Lung (tissue), 12 donors: ENCODE results near the gene JPH3. TPM values are rescaled to one million over a fixed set of nuclear protein-coding genes. Genes with fewer than 3 reads are reported as not detected.

Experiments used
- ATAC-seq: fragments of 200-7000 bp; cut with Tn5 transposase; one replicate; pipeline ENCODE4 v1.9.1; 2020; ENCODE audit warnings: moderate number of reproducible peaks; ENCODE audit not compliant: insufficient read depth, low FRiP score
- DNase-seq, 3 donors: peaks; one replicate each; pipeline ENCODE4 v3.0.0-alpha.2; 2013 to 2017
- H3K27ac ChIP-seq, 2 donors: one replicate each; pipeline ENCODE4 v1.5.1; 2013; ENCODE audit warnings: mild to moderate bottlenecking in 2 of 2, moderate library complexity in 2 of 2, control low read depth in 1 of 2, inconsistent platforms in 1 of 2, low read depth in 1 of 2, low read length in 1 of 2
- H3K27me3 ChIP-seq, 3 donors: one replicate each; pipeline ENCODE4 v1.5.1; 2013; ENCODE audit warnings: low read length in 2 of 3; ENCODE audit not compliant: control insufficient read depth in 3 of 3, insufficient read depth in 3 of 3
- H3K36me3 ChIP-seq, 4 donors: one replicate each; pipeline ENCODE4 v1.5.1; 2013; ENCODE audit warnings: low read length in 4 of 4, mild to moderate bottlenecking in 1 of 4, moderate library complexity in 1 of 4; ENCODE audit not compliant: control insufficient read depth in 4 of 4, insufficient read depth in 4 of 4
- H3K4me1 ChIP-seq, 5 donors: one replicate each; pipeline ENCODE4 v1.5.1; 2013; ENCODE audit warnings: low read length in 5 of 5, mild to moderate bottlenecking in 2 of 5, moderate library complexity in 1 of 5; ENCODE audit not compliant: control insufficient read depth in 5 of 5, insufficient read depth in 5 of 5
- H3K4me3 ChIP-seq: one replicate; pipeline ENCODE4 v1.5.1; 2013; ENCODE audit warnings: mild to moderate bottlenecking, control low read depth, moderate library complexity
- H3K9ac ChIP-seq, 2 donors: one replicate each; pipeline ENCODE4 v1.5.1; 2013; ENCODE audit warnings: low read length in 2 of 2, control low read depth in 1 of 2; ENCODE audit not compliant: insufficient read depth in 1 of 2
- H3K9me3 ChIP-seq, 4 donors: one replicate each; pipeline ENCODE4 v1.5.1; 2013; ENCODE audit warnings: low read length in 3 of 4, mild to moderate bottlenecking in 1 of 4, moderate library complexity in 1 of 4; ENCODE audit not compliant: control insufficient read depth in 4 of 4, insufficient read depth in 3 of 4
- CTCF ChIP-seq: IDR thresholded peaks from 2 replicates; pipeline ENCODE4 v1.5.1; 2012; ENCODE audit warnings: mild to moderate bottlenecking; ENCODE audit errors: control extremely low read depth, extremely low read depth
- WGBS, 2 donors: extraction: QIAGEN DNeasy Blood & Tissue Kit; methylation state at CpG; one replicate each; pipeline ENCODE4 v1.1.7; 2013; 5-methylcytosine and 5-hydroxymethylcytosine counted together
- polyA plus RNA-seq, 2 donors: library from polyadenylated mRNA; stranded (reverse); fragments of 200-250 nt; gene quantifications; one replicate each; pipeline ENCODE4 v1.2.1, GENCODE V29; 2013
- total RNA-seq, 2 donors: library from RNA; depleted of rRNA in 1 of 2; stranded (reverse); fragments of >200 nt in 1 of 2; gene quantifications; one replicate each; pipeline ENCODE4 v1.2.1, GENCODE V29; 2014 to 2021
- donor health status: control.
- donor health status: control.
- donor health status: Bipolar disorder and iron deficiency.
- donor health status: healthy.
- donor health status: DM: yes; HTN: yes; CAD: no.

The JPH3 gene
- total and polyA plus RNA-seq, 4 donors, result 0.04 to 0.68 (median 0.13) TPM

- no peaks in the 10 kb centered on the region for H3K4me1 ChIP-seq
- no peak for DNase-seq
- 29 to 36% methylated on average over 5 of the region's 5 CpGs for WGBS, 2 donors
- no peak for ATAC-seq
- no peaks in the 10 kb centered on the region for H3K36me3 ChIP-seq
- H3K9me3 ChIP-seq, result no peaks in the 10 kb centered on the region
- H3K4me3 ChIP-seq, result no peak overlapping the region
- no peak for TF ChIP-seq CTCF
- H3K9ac ChIP-seq, result no peak overlapping the region
- H3K27ac ChIP-seq, result no peak overlapping the region
- peaks cover 4 to 7% (median 5%) of the 10 kb centered on the region in 3 donors for H3K27me3 ChIP-seq
These were observed 17.8 kb downstream of the JPH3 start for GRCh38 chr16:87620201-87620495.

- WGBS, 2 donors, result 38 to 71% methylated on average over 8 of the region's 8 CpGs
- ATAC-seq (no peak), DNase-seq (no peak)
- Histone ChIP-seq H3K36me3 (no peaks in the 10 kb centered on the region), H3K4me3 (no peak overlapping the region), H3K9me3 (no peaks in the 10 kb centered on the region), H3K27me3 (peaks cover 4 to 7% (median 5%) of the 10 kb centered on the region in 3 donors), H3K27ac (no peak overlapping the region), H3K9ac (no peak overlapping the region), H3K4me1 (no peaks in the 10 kb centered on the region)
- TF ChIP-seq CTCF, result no peak
These were observed 19.2 kb downstream of the JPH3 start for GRCh38 chr16:87621550-87621829.

GRCh38 chr16:87621976-87622713, 19.8 kb downstream of the JPH3 start:
- WGBS, 2 donors, result 45 to 50% methylated on average over 15 of the region's 15 CpGs
- H3K27me3 ChIP-seq, result peaks cover 3 to 7% (median 4%) of the 10 kb centered on the region in 3 donors
- TF ChIP-seq CTCF, result no peak
- H3K9ac ChIP-seq, result no peak overlapping the region
- no peaks in the 10 kb centered on the region for H3K9me3 ChIP-seq
- DNase-seq (no peak), ATAC-seq (no peak)
- no peaks in the 10 kb centered on the region for H3K4me1 ChIP-seq
- no peak overlapping the region for H3K4me3 ChIP-seq
- no peaks in the 10 kb centered on the region for H3K36me3 ChIP-seq
- H3K27ac ChIP-seq, result no peak overlapping the region

GRCh38 chr16:87622756-87623319, 20.5 kb downstream of the JPH3 start:
- Histone ChIP-seq H3K4me1 (no peaks in the 10 kb centered on the region), H3K9ac (no peak overlapping the region), H3K4me3 (no peak overlapping the region), H3K27ac (no peak overlapping the region), H3K36me3 (no peaks in the 10 kb centered on the region), H3K27me3 (peaks cover 4 to 7% (median 5%) of the 10 kb centered on the region in 3 donors), H3K9me3 (peaks cover 0 to 3% (median 0%) of the 10 kb centered on the region in 4 donors)
- TF ChIP-seq CTCF, result no peak
- 80 to 85% methylated on average over 10 of the region's 10 CpGs for WGBS, 2 donors
- ATAC-seq, result no peak
- no peak for DNase-seq
